ENCODE measurements around the gene RCBTB1.
"Not testable (repeated sequence)": the region's sequence is repeated elsewhere in the genome, so short reads cannot be mapped to it uniquely, and the experiment has no call there.

Gene RCBTB1

GRCh38 chr13:49502954-49503353 lies 82.4 kb downstream of the RCBTB1 start:
- no peak for DNase-seq

- DNase-seq, result no peak
These were observed 85.3 kb downstream of the RCBTB1 start for GRCh38 chr13:49499889-49500660.

- DNase-seq, result no peak
These were observed 87.2 kb downstream of the RCBTB1 start for GRCh38 chr13:49498206-49498605.

- DNase-seq, result no peak
These were observed 88.1 kb downstream of the RCBTB1 start for GRCh38 chr13:49497272-49497671.

GRCh38 chr13:49496837-49497236 lies 88.5 kb downstream of the RCBTB1 start:
- DNase-seq, result not testable (repeated sequence)

GRCh38 chr13:49495783-49496762 lies 89.3 kb downstream of the RCBTB1 start, which contains the start of gene PHF11:
Gene PHF11, plus strand, starts transcription at chr13:49495953. Its CDS starts 49 bp downstream, at chr13:49496002.
- peak; percentile 51 for DNase-seq

- no peak for DNase-seq
These were observed 90.7 kb downstream of the RCBTB1 start for GRCh38 chr13:49494645-49495044.

GRCh38 chr13:49488563-49488962 lies 96.8 kb downstream of the RCBTB1 start:
- DNase-seq, result no peak
